GM21447 (cell line): Measurements from ENCODE around the gene OVCH2.
"Not testable (repeated sequence)": the region's sequence is repeated elsewhere in the genome, so short reads cannot be mapped to it uniquely, and the experiment has no call there.

Experiments used
- ATAC-seq: cut with Tn5 transposase; IDR thresholded peaks from one replicate; pipeline ENCODE4 v1.9.1; 2021; ENCODE audit not compliant: unreplicated experiment

The OVCH2 gene

GRCh38 chr11:7706377-7706776, at the start of gene OVCH2:
Gene OVCH2 (minus strand): TSS chr11:7706477. CDS start chr11:7706394, 83 bp downstream.
- ATAC-seq = no peak

- ATAC-seq = no peak
Observed at GRCh38 chr11:7749456-7749855, 43.2 kb upstream of the OVCH2 start.

GRCh38 chr11:7734767-7735166, 28.5 kb upstream of the OVCH2 start:
- not testable (repeated sequence) for ATAC-seq

GRCh38 chr11:7714786-7715185, 8.5 kb upstream of the OVCH2 start:
- ATAC-seq = no peak

GRCh38 chr11:7703740-7704139, 2.5 kb downstream of the OVCH2 start:
- no peak for ATAC-seq

- ATAC-seq = no peak
Observed at GRCh38 chr11:7696424-7696823, 9.9 kb downstream of the OVCH2 start.

GRCh38 chr11:7694235-7694634, 12.0 kb downstream of the OVCH2 start:
- ATAC-seq = no peak

GRCh38 chr11:7692426-7692825, 13.9 kb downstream of the OVCH2 start:
- no peak for ATAC-seq

GRCh38 chr11:7691759-7692350, 14.4 kb downstream of the OVCH2 start:
- no peak for ATAC-seq

GRCh38 chr11:7690648-7691047, 15.6 kb downstream of the OVCH2 start:
- ATAC-seq = no peak

GRCh38 chr11:7689239-7689638, 17.0 kb downstream of the OVCH2 start:
- no peak for ATAC-seq

- ATAC-seq = no peak
Observed at GRCh38 chr11:7688238-7688826, 17.9 kb downstream of the OVCH2 start.

- no peak for ATAC-seq
Observed at GRCh38 chr11:7687386-7687785, 18.9 kb downstream of the OVCH2 start.

- ATAC-seq = no peak
Observed at GRCh38 chr11:7686761-7687160, 19.5 kb downstream of the OVCH2 start.

- ATAC-seq = no peak
Observed at GRCh38 chr11:7683571-7683970, 22.7 kb downstream of the OVCH2 start.

- ATAC-seq = no peak
Observed at GRCh38 chr11:7677796-7678201, 28.5 kb downstream of the OVCH2 start.

- ATAC-seq = no peak
Observed at GRCh38 chr11:7677071-7677470, 29.2 kb downstream of the OVCH2 start.

- ATAC-seq = no peak
Observed at GRCh38 chr11:7675631-7676030, 30.6 kb downstream of the OVCH2 start.

GRCh38 chr11:7673724-7674434, 32.4 kb downstream of the OVCH2 start:
- no peak for ATAC-seq

GRCh38 chr11:7672960-7673723, 33.1 kb downstream of the OVCH2 start, which contains the start of gene CYB5R2:
Gene CYB5R2 (minus strand): TSS chr11:7673500. CDS start chr11:7672825, 675 bp downstream.
- ATAC-seq = no peak

- ATAC-seq = peak; percentile 21
Observed at GRCh38 chr11:7672276-7672959, 33.9 kb downstream of the OVCH2 start.
